Measurements from ENCODE around the gene TRIM62.
"Not testable (repeated sequence)": the region's sequence is repeated elsewhere in the genome, so short reads cannot be mapped to it uniquely, and the experiment has no call there.

The TRIM62 gene

GRCh38 chr1:33136041-33136440, 45.8 kb downstream of the TRIM62 start:
- not testable (repeated sequence) for DNase-seq (ENCODE audit: low read depth in 2 of 2)

- no peak for DNase-seq (ENCODE audit: low read depth in 2 of 2)
These were observed 48.3 kb downstream of the TRIM62 start for GRCh38 chr1:33133478-33134105.

- DNase-seq (ENCODE audit: low read depth in 2 of 2) = no peak
These were observed 49.3 kb downstream of the TRIM62 start for GRCh38 chr1:33132549-33132948.

GRCh38 chr1:33131191-33131590, 50.7 kb downstream of the TRIM62 start:
- DNase-seq (ENCODE audit: low read depth in 2 of 2) = no peak

- no peak for DNase-seq (ENCODE audit: low read depth in 2 of 2)
These were observed 51.5 kb downstream of the TRIM62 start for GRCh38 chr1:33130297-33130696.

GRCh38 chr1:33128781-33129180, 53.1 kb downstream of the TRIM62 start:
- no peak for DNase-seq (ENCODE audit: low read depth in 2 of 2)

- peak; percentile 98 to 99 for DNase-seq (ENCODE audit: low read depth in 2 of 2)
These were observed 54.6 kb downstream of the TRIM62 start for GRCh38 chr1:33127001-33127823.

GRCh38 chr1:33126411-33127000, 55.3 kb downstream of the TRIM62 start:
- no peak for DNase-seq (ENCODE audit: low read depth in 2 of 2)

- DNase-seq (ENCODE audit: low read depth in 2 of 2) = not testable (repeated sequence)
These were observed 57.2 kb downstream of the TRIM62 start for GRCh38 chr1:33124647-33125046.

GRCh38 chr1:33123266-33123665, 58.6 kb downstream of the TRIM62 start:
- no peak for DNase-seq (ENCODE audit: low read depth in 2 of 2)

GRCh38 chr1:33122483-33123178, 59.2 kb downstream of the TRIM62 start:
- no peak for DNase-seq (ENCODE audit: low read depth in 2 of 2)

- DNase-seq (ENCODE audit: low read depth in 2 of 2) = no peak
These were observed 60.1 kb downstream of the TRIM62 start for GRCh38 chr1:33121728-33122127.

- no peak for DNase-seq (ENCODE audit: low read depth in 2 of 2)
These were observed 61.2 kb downstream of the TRIM62 start for GRCh38 chr1:33120436-33121231.

- no peak for DNase-seq (ENCODE audit: low read depth in 2 of 2)
These were observed 62.2 kb downstream of the TRIM62 start for GRCh38 chr1:33119532-33120217.

GRCh38 chr1:33119050-33119449, 62.8 kb downstream of the TRIM62 start:
- no peak for DNase-seq (ENCODE audit: low read depth in 2 of 2)

GRCh38 chr1:33118274-33118673, 63.6 kb downstream of the TRIM62 start:
- no peak for DNase-seq (ENCODE audit: low read depth in 2 of 2)

- no peak for DNase-seq (ENCODE audit: low read depth in 2 of 2)
These were observed 64.3 kb downstream of the TRIM62 start for GRCh38 chr1:33117440-33118085.

GRCh38 chr1:33111965-33112364, 69.9 kb downstream of the TRIM62 start:
- no peak for DNase-seq (ENCODE audit: low read depth in 2 of 2)

GRCh38 chr1:33110477-33110876, 71.4 kb downstream of the TRIM62 start:
- DNase-seq (ENCODE audit: low read depth in 2 of 2) = no peak

- DNase-seq (ENCODE audit: low read depth in 2 of 2) = not testable (repeated sequence)
These were observed 81.8 kb downstream of the TRIM62 start for GRCh38 chr1:33100119-33100415.
